Measurements from ENCODE around the gene ARHGAP6. TPM values are rescaled to one million over a fixed set of nuclear protein-coding genes. Genes with fewer than 3 reads are reported as not detected.

ARHGAP6 gene
- total and polyA plus RNA-seq, 2 of the 13 experiments (the other 11 are each of a cell fraction or from before 2014, with no cell fraction given), result 0.11 TPM; not detected in 1

GRCh38 chrX:11408783-11409182 lies 256.9 kb downstream of the ARHGAP6 start (continued):
- TF ChIP-seq AKNA (CRISPR knock-in tag; IDR thresholded peaks at IDR 0.05; ENCODE audit: borderline replicate concordance), result no peak
- TF ChIP-seq IKZF1 (IDR thresholded peaks at IDR 0.05), result no peak
- TF ChIP-seq ATRX (CRISPR knock-in tag; IDR thresholded peaks at IDR 0.05; ENCODE audit: borderline replicate concordance), result no peak
- TF ChIP-seq ZNF274 (CRISPR knock-in tag; IDR thresholded peaks at IDR 0.05), result no peak

GRCh38 chrX:11408109-11408405 lies 257.7 kb downstream of the ARHGAP6 start:
- TF ChIP-seq ZFP36L1 (CRISPR knock-in tag; IDR thresholded peaks at IDR 0.05) (no peak), ZNF234 (CRISPR knock-in tag; conservative IDR thresholded peaks at IDR 0.05) (no peak), ZNF569 (CRISPR knock-in tag; IDR thresholded peaks at IDR 0.05; ENCODE audit: borderline replicate concordance) (no peak), ZSCAN20 (CRISPR knock-in tag; IDR thresholded peaks at IDR 0.05; ENCODE audit: borderline replicate concordance) (no peak), ZNF800 (CRISPR knock-in tag; IDR thresholded peaks at IDR 0.05) (no peak), HIC2 (CRISPR knock-in tag; IDR thresholded peaks at IDR 0.05; ENCODE audit: low read depth) (no peak)
- DNase-seq (ENCODE audit: low spot score), result no peak
- Histone ChIP-seq H3K9me3 (ENCODE audit: low read length) (no peaks in the 10 kb centered on the region), H3K36me3 (replicated peaks in 1 of 2; ENCODE audit: control insufficient read depth in 1 of 2, insufficient read depth in 2 of 2, low read length in 2 of 2) (no peaks in the 10 kb centered on the region), H3K4me2 (ENCODE audit: low read depth, low read length) (no peak overlapping the region), H3K4me1 (ENCODE audit: insufficient read depth, low read length) (no peaks in the 10 kb centered on the region), H3K4me3 (replicated peaks in 1 of 3; ENCODE audit: insufficient read depth in 1 of 3, low read depth in 2 of 3, low read length in 3 of 3) (no peak overlapping the region), H3K9ac (ENCODE audit: insufficient read depth, low read depth, low read length) (no peak overlapping the region), H3K27me3 (ENCODE audit: control insufficient read depth in 1 of 2, insufficient read depth in 2 of 2, low read length in 2 of 2) (no peaks in the 10 kb centered on the region), H4K20me1 (ENCODE audit: insufficient read depth, low read length) (no peaks in the 10 kb centered on the region), H3K79me2 (ENCODE audit: insufficient read depth, low read length) (no peaks in the 10 kb centered on the region), H2AFZ (ENCODE audit: low read length) (no peak overlapping the region), H3K27ac (ENCODE audit: extremely low read length, insufficient read depth, low read length) (no peak overlapping the region)
- ChIA-PET CTCF (ENCODE audit: low intra/inter-chr PET ratio, low total read pairs) (no interaction called here), POLR2A (no interaction called here)
- WGBS (ENCODE audit: low lambda C conversion rate), result 18% methylated on average over 5 of the region's 5 CpGs
- in situ Hi-C loops (cut with HindIII; ENCODE audit: extremely low pct_ligation_motif_present, low pct_unique_long_range_greater_than_20kb), result no loop called here
- FAIRE-seq, result no peak
- ATAC-seq, result no peak
- intact Hi-C loops (cut with micrococcal nuclease; ENCODE audit: unreplicated experiment), result no loop called here
- no TSS peak for BruUV-seq (replicated peaks)

Measured in HepG2 (cell line).